Measurements from ENCODE around the gene ZNF785.

ZNF785 gene

GRCh38 chr16:30534368-30535105 lies 51.0 kb downstream of the ZNF785 start, which contains the start of gene ZNF747:
TSS of gene ZNF747 (minus strand) at chr16:30534858. CDS start at chr16:30534679, 179 bp downstream.
- in situ Hi-C loops (cut with MboI; ENCODE audit: low pct_unique_long_range_greater_than_20kb, low sequenced_read_pairs, unreplicated experiment): loop anchor here (10.0 to 25.0 kb wide), 2 partner anchors 80 to 103 kb away; no protein-coding TSS in a partner anchor
- peak; percentile 95 for DNase-seq (ENCODE audit: low spot score)
- TF ChIP-seq CTCF (IDR thresholded peaks at IDR 0.05; ENCODE audit: extremely low read depth, insufficient read depth, missing control alignments): no peak

- DNase-seq (ENCODE audit: low spot score): no peak
- in situ Hi-C loops (cut with MboI; ENCODE audit: low pct_unique_long_range_greater_than_20kb, low sequenced_read_pairs, unreplicated experiment): loop anchor here (10.0 to 25.0 kb wide), 2 partner anchors 79 to 103 kb away; no protein-coding TSS in a partner anchor
- no peak for TF ChIP-seq CTCF (IDR thresholded peaks at IDR 0.05; ENCODE audit: extremely low read depth, insufficient read depth, missing control alignments)
These were observed 51.6 kb downstream of the ZNF785 start for GRCh38 chr16:30533748-30534367.

- in situ Hi-C loops (cut with MboI; ENCODE audit: low pct_unique_long_range_greater_than_20kb, low sequenced_read_pairs, unreplicated experiment): loop anchor here (10.0 to 25.0 kb wide), 2 partner anchors 78 to 104 kb away; no protein-coding TSS in a partner anchor
- no peak for TF ChIP-seq CTCF (IDR thresholded peaks at IDR 0.05; ENCODE audit: extremely low read depth, insufficient read depth, missing control alignments)
- DNase-seq (ENCODE audit: low spot score): no peak
These were observed 52.4 kb downstream of the ZNF785 start for GRCh38 chr16:30533146-30533522.

- DNase-seq (ENCODE audit: low spot score): no peak
- TF ChIP-seq CTCF (IDR thresholded peaks at IDR 0.05; ENCODE audit: extremely low read depth, insufficient read depth, missing control alignments): no peak
- in situ Hi-C loops (cut with MboI; ENCODE audit: low pct_unique_long_range_greater_than_20kb, low sequenced_read_pairs, unreplicated experiment): loop anchor here (10.0 to 25.0 kb wide), 2 partner anchors 78 to 105 kb away; no protein-coding TSS in a partner anchor
These were observed 53.0 kb downstream of the ZNF785 start for GRCh38 chr16:30532285-30533145.
